T-helper 2 cell treated with Interferon-gamma antibody and Interleukin-4, amounts not matched to agents 5 μg/mL and 100 μg/mL, for 36 hours (primary cell): ENCODE data around the gene RBP3.

Source experiments
- DNase-seq: peaks from one replicate; pipeline ENCODE4 v3.0.0; 2021; ENCODE audit warnings: low spot score
- H3K27ac Mint-ChIP-seq: one replicate; pipeline ENCODE4 v1.8.0; 2021; ENCODE audit warnings: mild to moderate bottlenecking, mixed read lengths
- H3K27me3 Mint-ChIP-seq: one replicate; pipeline ENCODE4 v1.8.0; 2021; ENCODE audit warnings: low read depth, mixed read lengths
- H3K36me3 Mint-ChIP-seq: one replicate; pipeline ENCODE4 v1.8.0; 2021; ENCODE audit warnings: low read depth, mixed read lengths
- H3K4me1 Mint-ChIP-seq: one replicate; pipeline ENCODE4 v1.8.0; 2021; ENCODE audit warnings: low read depth, mixed read lengths
- H3K4me3 Mint-ChIP-seq: one replicate; pipeline ENCODE4 v1.8.0; 2022; ENCODE audit warnings: mild to moderate bottlenecking, moderate library complexity, mixed read lengths
- H3K9me3 Mint-ChIP-seq: one replicate; pipeline ENCODE4 v1.8.0; 2021; ENCODE audit warnings: mixed read lengths

The RBP3 gene

GRCh38 chr10:47323636-47324296, 24.4 kb upstream of the RBP3 start:
- Mint-ChIP-seq H3K27me3 (peaks cover 6% of the 10 kb centered on the region), H3K9me3 (no peaks in the 10 kb centered on the region), H3K4me3 (no peak overlapping the region)

GRCh38 chr10:47325303-47326291, 22.6 kb upstream of the RBP3 start:
- Mint-ChIP-seq H3K4me1 (no peaks in the 10 kb centered on the region), H3K9me3 (no peaks in the 10 kb centered on the region), H3K36me3 (no peaks in the 10 kb centered on the region), H3K27me3 (peaks cover 6% of the 10 kb centered on the region), H3K27ac (no peak overlapping the region), H3K4me3 (no peak overlapping the region)
- DNase-seq = no peak

More at GRCh38 chr10:47323636-47324296, 24.4 kb upstream of the RBP3 start:
- Mint-ChIP-seq H3K27ac (no peak overlapping the region), H3K4me1 (no peaks in the 10 kb centered on the region), H3K36me3 (no peaks in the 10 kb centered on the region)
- no peak for DNase-seq

- DNase-seq = no peak
- Mint-ChIP-seq H3K9me3 (no peaks in the 10 kb centered on the region), H3K4me1 (no peaks in the 10 kb centered on the region), H3K27ac (no peak overlapping the region), H3K36me3 (no peaks in the 10 kb centered on the region), H3K4me3 (no peak overlapping the region), H3K27me3 (peaks cover 1% of the 10 kb centered on the region)
Observed at GRCh38 chr10:47326306-47326926, 21.7 kb upstream of the RBP3 start.

DNA sequence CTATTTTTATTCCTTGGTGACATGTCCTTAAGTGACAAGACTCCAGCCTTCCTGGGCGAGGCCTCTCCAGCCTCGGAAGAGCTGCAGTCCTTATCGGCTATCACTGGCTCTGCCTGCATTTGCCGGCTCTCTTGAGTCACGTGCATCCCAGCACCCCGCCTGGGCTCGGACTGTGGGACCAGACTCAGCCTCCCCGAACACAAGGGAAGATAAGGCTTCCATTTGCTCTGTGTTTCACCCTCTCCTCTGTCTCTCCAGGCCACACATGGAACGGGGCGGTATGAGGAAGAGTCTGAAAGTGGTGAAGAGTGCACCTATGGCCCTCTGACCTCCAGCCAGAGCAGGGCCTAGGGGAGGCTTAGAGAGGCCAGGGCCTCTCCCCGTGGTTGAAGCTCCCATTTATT, 21.2 kb upstream of the RBP3 start:
- DNase-seq = no peak
- H3K27ac Mint-ChIP-seq = no peak overlapping the region
- no peaks in the 10 kb centered on the region for H3K9me3 Mint-ChIP-seq
- no peaks in the 10 kb centered on the region for H3K4me1 Mint-ChIP-seq
- no peak overlapping the region for H3K4me3 Mint-ChIP-seq
- peaks cover 1% of the 10 kb centered on the region for H3K27me3 Mint-ChIP-seq
- no peaks in the 10 kb centered on the region for H3K36me3 Mint-ChIP-seq

GRCh38 chr10:47329855-47330254, 18.3 kb upstream of the RBP3 start:
- H3K4me3 Mint-ChIP-seq = no peak overlapping the region
- no peak overlapping the region for H3K27ac Mint-ChIP-seq
- H3K27me3 Mint-ChIP-seq = peaks cover 9% of the 10 kb centered on the region
- H3K4me1 Mint-ChIP-seq = no peaks in the 10 kb centered on the region
- DNase-seq = no peak
- no peaks in the 10 kb centered on the region for H3K9me3 Mint-ChIP-seq
- no peaks in the 10 kb centered on the region for H3K36me3 Mint-ChIP-seq

DNA sequence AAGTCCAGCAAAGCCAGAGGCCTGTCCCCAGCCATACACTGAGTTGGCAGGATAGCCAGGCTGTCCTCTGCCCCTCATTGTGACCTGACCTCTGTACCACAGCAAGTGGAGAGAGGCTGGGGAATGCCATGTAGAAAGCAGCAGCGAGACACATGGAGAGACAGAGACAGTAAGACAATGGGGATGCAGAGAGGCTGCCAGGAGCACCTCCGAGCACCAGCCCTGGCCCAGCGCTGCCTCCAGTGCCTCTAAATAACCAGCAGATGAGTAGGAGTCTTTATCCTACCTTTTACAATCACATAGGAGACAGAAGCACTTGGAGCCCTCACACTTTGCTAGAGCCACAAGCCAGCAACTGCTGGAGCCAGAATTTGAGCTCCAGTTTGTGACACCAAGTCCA, 17.8 kb upstream of the RBP3 start:
- Mint-ChIP-seq H3K36me3 (no peaks in the 10 kb centered on the region), H3K27me3 (peaks cover 11% of the 10 kb centered on the region), H3K27ac (no peak overlapping the region), H3K4me3 (no peak overlapping the region), H3K9me3 (no peaks in the 10 kb centered on the region), H3K4me1 (no peaks in the 10 kb centered on the region)
- DNase-seq = no peak

DNA sequence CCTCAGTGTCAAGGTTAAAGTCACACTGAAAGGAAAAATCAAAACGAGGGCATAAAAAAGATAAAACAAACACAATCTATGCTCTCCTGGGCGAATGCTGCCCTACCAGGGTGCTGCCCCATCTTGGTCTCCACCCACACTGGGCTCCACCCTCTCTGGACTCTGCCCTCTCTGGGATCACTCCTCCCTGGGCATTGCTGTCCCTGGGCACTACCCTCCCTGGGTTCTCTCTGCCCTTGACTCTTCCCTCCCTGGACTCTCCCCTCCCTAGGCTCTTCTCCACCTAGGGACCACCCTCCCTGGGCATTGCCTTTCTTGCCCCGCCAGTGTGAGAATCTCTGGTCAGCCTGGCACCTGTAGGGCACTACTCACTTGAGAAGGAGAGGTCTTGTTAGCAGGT, 17.4 kb upstream of the RBP3 start:
- H3K27ac Mint-ChIP-seq = no peak overlapping the region
- no peak for DNase-seq

DNA sequence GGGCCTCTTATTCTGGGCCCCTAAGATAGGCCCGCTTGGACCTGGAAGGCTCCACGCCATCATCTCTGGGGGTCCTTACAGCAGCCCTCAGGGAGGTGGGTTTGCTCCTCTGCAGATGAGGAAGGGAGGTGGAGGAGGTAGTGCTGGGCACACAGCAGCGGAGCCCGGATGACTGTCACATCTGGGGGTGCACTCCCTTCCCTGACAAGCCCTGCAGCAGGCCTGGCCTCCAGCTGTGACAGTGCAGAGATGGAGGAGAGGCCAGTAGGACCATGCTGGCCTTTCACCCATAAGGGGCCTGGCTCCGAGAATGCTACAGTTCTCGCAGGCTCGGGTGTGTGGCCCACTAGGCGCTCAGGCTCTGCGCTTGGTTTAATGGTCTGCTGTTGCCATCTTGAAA, 16.7 kb upstream of the RBP3 start:
- H3K36me3 Mint-ChIP-seq = no peaks in the 10 kb centered on the region
- peaks cover 14% of the 10 kb centered on the region for H3K27me3 Mint-ChIP-seq
- no peak overlapping the region for H3K4me3 Mint-ChIP-seq
- H3K4me1 Mint-ChIP-seq = no peaks in the 10 kb centered on the region
- no peak for DNase-seq
- no peaks in the 10 kb centered on the region for H3K9me3 Mint-ChIP-seq
- no peak overlapping the region for H3K27ac Mint-ChIP-seq

More for the DNA sequence above, 17.4 kb upstream of the RBP3 start:
- H3K4me3 Mint-ChIP-seq = no peak overlapping the region
- no peaks in the 10 kb centered on the region for H3K9me3 Mint-ChIP-seq
- H3K27me3 Mint-ChIP-seq = peaks cover 11% of the 10 kb centered on the region
- no peaks in the 10 kb centered on the region for H3K36me3 Mint-ChIP-seq
- H3K4me1 Mint-ChIP-seq = no peaks in the 10 kb centered on the region

- Mint-ChIP-seq H3K36me3 (no peaks in the 10 kb centered on the region), H3K4me3 (no peak overlapping the region), H3K9me3 (no peaks in the 10 kb centered on the region), H3K27me3 (peaks cover 15% of the 10 kb centered on the region), H3K27ac (no peak overlapping the region), H3K4me1 (no peaks in the 10 kb centered on the region)
- no peak for DNase-seq
Observed at GRCh38 chr10:47331954-47332353, 16.2 kb upstream of the RBP3 start.

GRCh38 chr10:47332371-47332770, 15.8 kb upstream of the RBP3 start:
- Mint-ChIP-seq H3K9me3 (no peaks in the 10 kb centered on the region), H3K27me3 (peaks cover 18% of the 10 kb centered on the region), H3K27ac (no peak overlapping the region), H3K36me3 (no peaks in the 10 kb centered on the region), H3K4me3 (no peak overlapping the region), H3K4me1 (no peaks in the 10 kb centered on the region)
- DNase-seq = no peak

- Mint-ChIP-seq H3K4me1 (no peaks in the 10 kb centered on the region), H3K27me3 (peaks cover 18% of the 10 kb centered on the region), H3K27ac (no peak overlapping the region), H3K9me3 (no peaks in the 10 kb centered on the region), H3K36me3 (no peaks in the 10 kb centered on the region), H3K4me3 (no peak overlapping the region)
- no peak for DNase-seq
Observed at GRCh38 chr10:47332946-47333345, 15.2 kb upstream of the RBP3 start.

- no peaks in the 10 kb centered on the region for H3K4me1 Mint-ChIP-seq
- DNase-seq = no peak
- H3K36me3 Mint-ChIP-seq = no peaks in the 10 kb centered on the region
- no peak overlapping the region for H3K27ac Mint-ChIP-seq
- no peak overlapping the region for H3K4me3 Mint-ChIP-seq
- H3K27me3 Mint-ChIP-seq = peaks cover 22% of the 10 kb centered on the region
- H3K9me3 Mint-ChIP-seq = no peaks in the 10 kb centered on the region
Observed at GRCh38 chr10:47333532-47333931, 14.6 kb upstream of the RBP3 start.

DNA sequence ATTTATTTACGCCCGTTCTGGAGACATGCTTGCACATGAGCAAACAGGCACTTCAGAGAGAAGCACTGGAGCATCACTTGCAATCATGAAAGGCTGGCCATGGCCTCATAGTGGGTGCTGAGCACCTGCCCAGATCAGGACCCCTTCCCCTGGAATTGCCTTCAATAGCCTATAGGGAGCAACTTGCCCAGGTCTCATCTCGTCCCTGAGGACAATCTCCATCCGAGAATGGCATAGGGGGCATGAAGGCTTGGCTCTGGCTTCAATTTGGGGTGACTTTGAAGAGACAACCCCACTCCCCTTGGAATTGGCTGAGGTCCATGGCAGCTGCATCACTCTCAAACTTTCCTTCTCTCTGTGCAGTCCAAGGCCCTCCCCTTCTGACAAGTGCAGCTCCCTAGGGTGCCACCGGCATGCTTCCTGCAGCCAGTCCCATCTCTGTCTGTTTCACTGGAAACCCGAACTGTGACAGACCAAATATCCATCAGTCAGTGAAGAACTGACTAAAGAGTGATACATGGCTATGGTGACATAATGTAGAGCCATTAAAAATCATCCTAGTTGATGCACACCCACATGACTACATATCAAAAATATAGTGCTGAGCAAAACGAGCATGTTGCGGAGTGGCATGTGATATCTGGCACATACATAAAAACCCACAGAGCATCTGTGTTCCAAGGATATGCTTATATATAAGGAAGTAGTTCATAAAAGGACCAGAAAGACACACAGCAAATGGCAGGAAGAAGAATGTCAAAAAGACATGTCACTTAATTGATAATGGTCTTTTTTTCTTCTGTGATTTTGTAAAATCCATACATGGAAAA, 13.5 kb upstream of the RBP3 start:
- DNase-seq = no peak
- H3K4me3 Mint-ChIP-seq = no peak overlapping the region
- no peaks in the 10 kb centered on the region for H3K36me3 Mint-ChIP-seq
- no peaks in the 10 kb centered on the region for H3K4me1 Mint-ChIP-seq
- H3K27ac Mint-ChIP-seq = no peak overlapping the region
- no peaks in the 10 kb centered on the region for H3K9me3 Mint-ChIP-seq
- peaks cover 30% of the 10 kb centered on the region for H3K27me3 Mint-ChIP-seq
